Right lobe of liver (tissue), 6 donors: ENCODE measurements around the gene ETFA. TPM values are rescaled to one million over a fixed set of nuclear protein-coding genes. Genes with fewer than 3 reads are reported as not detected.

ENCODE experiments used
- ATAC-seq, 4 donors: fragments of 200-7000 bp; cut with Tn5 transposase; one replicate each; pipeline ENCODE4 v1.9.1; 2020; ENCODE audit warnings: mild to moderate bottlenecking in 4 of 4, moderate library complexity in 4 of 4
- DNase-seq, 3 donors: peaks; one replicate each; pipeline ENCODE4 v3.0.0-alpha.2; 2020
- H3K27ac ChIP-seq, 3 donors: fragments of 200-600 bp; one replicate each; pipeline ENCODE4 v1.8.0; 2022
- H3K27me3 ChIP-seq, 2 donors: fragments of 200-600 bp; one replicate each; pipeline ENCODE4 v1.8.0; 2022
- H3K36me3 ChIP-seq, 4 donors: fragments of 200-600 bp; sonication (generic) in 1 of 4; one replicate each; pipeline versions ENCODE4 v1.5.1 to v1.8.0; 2017 to 2022; ENCODE audit warnings: control low read depth in 1 of 4
- H3K4me1 ChIP-seq, 4 donors: fragments of 200-600 bp; sonication (generic) in 1 of 4; one replicate each; pipeline versions ENCODE4 v1.5.1 to v1.8.0; 2017 to 2022; ENCODE audit warnings: control low read depth in 1 of 4
- H3K4me3 ChIP-seq, 3 donors: fragments of 200-600 bp; one replicate each; pipeline ENCODE4 v1.8.0; 2022
- H3K9me3 ChIP-seq, 4 donors: fragments of 200-600 bp; sonication (generic) in 1 of 4; one replicate each; pipeline versions ENCODE4 v1.5.1 to v1.8.0; 2017 to 2022; ENCODE audit warnings: control low read depth in 1 of 4
- CTCF ChIP-seq, 4 donors: fragments of 200-600 bp in 3 of 4; fragments of 450-650 bp in 1 of 4; IDR thresholded peaks; one replicate each; pipeline versions ENCODE4 v1.5.1 to v1.8.0; 2016 to 2022; ENCODE audit warnings: antibody characterized with exemption in 4 of 4, mild to moderate bottlenecking in 2 of 4
- POLR2A ChIP-seq: fragments of 450-650 bp; IDR thresholded peaks from one replicate; pipeline ENCODE4 v1.6.1; 2017; ENCODE audit warnings: antibody characterized with exemption, mild to moderate bottlenecking
- WGBS: methylation state at CpG from one replicate; pipeline ENCODE4 v1.1.6; 2018; ENCODE audit warnings: low coverage, low lambda C conversion rate; ENCODE audit not compliant: insufficient coverage; ENCODE audit errors: missing lambda C conversion rate; 5-methylcytosine and 5-hydroxymethylcytosine counted together
- intact Hi-C, 2 donors: fragments of 100-400 bp; cut with DNase I; formaldehyde crosslinking; loops; one replicate each; pipeline versions ENCODE4 v1.11.2 to v1.14.1; 2022
- total RNA-seq, 6 experiments: library from RNA; depleted of rRNA in 2 of 6; stranded (reverse); fragments of >200 nt in 2 of 6; fragmentation: NEBNext Ultra II Directional in 3 of 6; extraction: Animal tissue kit (Norgen Biotek cat#: 25700) in 3 of 6; gene quantifications; one replicate each; pipeline versions ENCODE4 v1.1.0 to v1.2.4, GENCODE V29; 2016 to 2023
- donor health status: DM: no; HTN: yes; CAD: no.
- donor health status: DM: no; HTN: no; CAD: no.
- donor health status: DM: no; HTN: no; CAD: no.
- donor health status: DM: no; HTN: yes; CAD: no.
- donor health status: DM: no; HTN: yes; CAD: no.

ETFA gene
- total RNA-seq, 6 experiments from 2014 or later = 208 to 302 (median 274) TPM

DNA sequence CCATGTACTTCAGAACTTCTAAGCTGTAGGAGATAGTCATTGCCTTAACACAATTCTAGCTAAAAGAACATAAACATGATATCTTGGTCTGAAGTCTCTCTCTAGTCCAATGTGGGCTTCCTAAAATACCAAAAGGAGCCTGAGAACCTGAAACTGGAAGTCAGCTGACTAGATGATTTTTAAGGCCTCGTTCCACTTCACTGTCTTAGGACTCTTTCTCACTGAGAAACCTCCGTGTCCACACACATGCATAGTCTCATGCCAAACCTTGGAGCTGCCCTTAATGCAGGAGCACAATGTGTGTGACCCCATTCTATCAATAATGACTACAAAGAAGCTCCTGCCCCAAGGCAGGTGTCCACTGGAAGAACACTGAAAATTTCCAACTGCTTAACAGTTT lies 87.7 kb downstream of the ETFA start:
- TF ChIP-seq CTCF (IDR thresholded peaks at IDR 0.05) = no peak
- no peak for TF ChIP-seq POLR2A
- Histone ChIP-seq H3K27me3 (no peaks in the 10 kb centered on the region), H3K4me1 (no peaks in the 10 kb centered on the region), H3K4me3 (no peak overlapping the region), H3K9me3 (no peaks in the 10 kb centered on the region), H3K36me3 (peaks cover 3 to 44% (median 27%) of the 10 kb centered on the region in 4 donors), H3K27ac (no peak overlapping the region)
- intact Hi-C loops = no loop called here
- WGBS = 86% methylated on average over 2 of the region's 2 CpGs
- ATAC-seq (no peak), DNase-seq (no peak)

GRCh38 chr15:76222159-76222558 lies 89.1 kb downstream of the ETFA start:
- intact Hi-C loops = no loop called here
- ATAC-seq = no peak
- H3K27ac ChIP-seq = no peak overlapping the region

GRCh38 chr15:76221085-76221767 lies 90.0 kb downstream of the ETFA start:
- peaks cover 3 to 42% (median 24%) of the 10 kb centered on the region in 4 donors for H3K36me3 ChIP-seq
- H3K4me1 ChIP-seq = no peaks in the 10 kb centered on the region
- H3K27ac ChIP-seq = no peak overlapping the region
- H3K27me3 ChIP-seq = no peaks in the 10 kb centered on the region
- intact Hi-C loops = no loop called here
- no peak for DNase-seq
- no peak for TF ChIP-seq CTCF (IDR thresholded peaks at IDR 0.05)
- no peak for TF ChIP-seq POLR2A
- WGBS = 100% methylated on average over 1 of the region's 1 CpG
- ATAC-seq = no peak
- H3K9me3 ChIP-seq = no peaks in the 10 kb centered on the region
- H3K4me3 ChIP-seq = no peak overlapping the region

More at GRCh38 chr15:76222159-76222558, 89.1 kb downstream of the ETFA start:
- no peaks in the 10 kb centered on the region for H3K9me3 ChIP-seq
- H3K36me3 ChIP-seq = peaks cover 3 to 38% (median 27%) of the 10 kb centered on the region in 4 donors
- no peak for TF ChIP-seq CTCF (IDR thresholded peaks at IDR 0.05)
- TF ChIP-seq POLR2A = no peak
- no peaks in the 10 kb centered on the region for H3K27me3 ChIP-seq
- DNase-seq = no peak
- H3K4me1 ChIP-seq = no peaks in the 10 kb centered on the region
- no peak overlapping the region for H3K4me3 ChIP-seq
- 96% methylated on average over 4 of the region's 4 CpGs for WGBS

DNA sequence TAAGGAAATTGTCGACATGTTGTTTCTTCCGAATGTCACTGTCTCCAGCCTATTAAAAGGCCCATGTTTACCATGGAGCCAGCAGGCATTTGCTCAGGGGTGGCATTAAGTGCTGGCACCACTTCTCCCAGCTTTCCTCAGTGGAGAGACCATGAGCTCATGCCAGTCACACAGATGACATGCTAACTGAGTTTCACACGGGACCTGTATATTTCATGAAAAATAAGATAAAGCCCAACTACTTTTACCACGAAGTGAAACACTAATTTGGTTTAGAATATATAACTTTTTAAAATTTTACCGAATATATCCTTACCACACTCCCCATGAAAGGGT lies 93.4 kb downstream of the ETFA start:
- Histone ChIP-seq H3K27ac (no peak overlapping the region), H3K9me3 (no peaks in the 10 kb centered on the region), H3K36me3 (peaks cover 0 to 41% (median 20%) of the 10 kb centered on the region in 4 donors), H3K27me3 (no peaks in the 10 kb centered on the region), H3K4me1 (no peaks in the 10 kb centered on the region), H3K4me3 (no peak overlapping the region)
- intact Hi-C loops = no loop called here
- TF ChIP-seq POLR2A (no peak), CTCF (IDR thresholded peaks at IDR 0.05) (no peak)
- WGBS = 96% methylated on average over 5 of the region's 5 CpGs
- DNase-seq = no peak
- no peak for ATAC-seq
